ENCODE measurements around the gene SVOP.
"Not testable (repeated sequence)": the region's sequence is repeated elsewhere in the genome, so short reads cannot be mapped to it uniquely, and the experiment has no call there.

The SVOP gene, protein sequence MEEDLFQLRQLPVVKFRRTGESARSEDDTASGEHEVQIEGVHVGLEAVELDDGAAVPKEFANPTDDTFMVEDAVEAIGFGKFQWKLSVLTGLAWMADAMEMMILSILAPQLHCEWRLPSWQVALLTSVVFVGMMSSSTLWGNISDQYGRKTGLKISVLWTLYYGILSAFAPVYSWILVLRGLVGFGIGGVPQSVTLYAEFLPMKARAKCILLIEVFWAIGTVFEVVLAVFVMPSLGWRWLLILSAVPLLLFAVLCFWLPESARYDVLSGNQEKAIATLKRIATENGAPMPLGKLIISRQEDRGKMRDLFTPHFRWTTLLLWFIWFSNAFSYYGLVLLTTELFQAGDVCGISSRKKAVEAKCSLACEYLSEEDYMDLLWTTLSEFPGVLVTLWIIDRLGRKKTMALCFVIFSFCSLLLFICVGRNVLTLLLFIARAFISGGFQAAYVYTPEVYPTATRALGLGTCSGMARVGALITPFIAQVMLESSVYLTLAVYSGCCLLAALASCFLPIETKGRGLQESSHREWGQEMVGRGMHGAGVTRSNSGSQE

DNA sequence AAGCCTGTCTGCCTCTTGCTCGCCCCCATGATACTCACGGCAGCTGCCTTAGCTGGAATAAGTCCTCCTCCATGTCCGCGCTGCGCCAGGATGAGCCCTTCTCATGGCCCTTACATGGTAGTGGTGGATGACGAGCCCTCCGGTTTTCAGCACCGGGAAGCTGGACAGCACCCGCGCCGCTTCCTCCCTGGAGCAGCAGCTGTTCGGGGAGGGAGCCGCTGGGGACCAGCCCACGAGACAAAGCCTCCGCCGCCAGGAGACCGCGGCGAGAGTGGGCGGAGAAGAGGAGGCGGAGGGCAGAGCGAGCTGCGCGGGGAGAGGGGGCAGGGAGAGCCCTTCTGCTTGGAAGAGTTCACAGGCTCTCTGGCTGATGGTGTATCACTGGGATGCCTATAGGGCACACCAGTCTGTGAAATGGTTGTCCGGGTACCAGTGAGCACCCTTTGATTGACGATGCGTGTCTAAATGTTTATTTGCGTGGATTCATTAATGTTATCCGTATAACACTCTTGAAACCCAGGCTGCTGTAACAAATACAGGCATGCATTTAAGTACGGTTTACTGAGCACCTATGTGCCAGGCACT lies at the start of gene SVOP:
TSS of gene SVOP (minus strand) at position 273 of the 585 bp plus-strand sequence. CDS start at position 73, 200 bp downstream.
- DNase-seq, result peak; percentile 71

DNA sequence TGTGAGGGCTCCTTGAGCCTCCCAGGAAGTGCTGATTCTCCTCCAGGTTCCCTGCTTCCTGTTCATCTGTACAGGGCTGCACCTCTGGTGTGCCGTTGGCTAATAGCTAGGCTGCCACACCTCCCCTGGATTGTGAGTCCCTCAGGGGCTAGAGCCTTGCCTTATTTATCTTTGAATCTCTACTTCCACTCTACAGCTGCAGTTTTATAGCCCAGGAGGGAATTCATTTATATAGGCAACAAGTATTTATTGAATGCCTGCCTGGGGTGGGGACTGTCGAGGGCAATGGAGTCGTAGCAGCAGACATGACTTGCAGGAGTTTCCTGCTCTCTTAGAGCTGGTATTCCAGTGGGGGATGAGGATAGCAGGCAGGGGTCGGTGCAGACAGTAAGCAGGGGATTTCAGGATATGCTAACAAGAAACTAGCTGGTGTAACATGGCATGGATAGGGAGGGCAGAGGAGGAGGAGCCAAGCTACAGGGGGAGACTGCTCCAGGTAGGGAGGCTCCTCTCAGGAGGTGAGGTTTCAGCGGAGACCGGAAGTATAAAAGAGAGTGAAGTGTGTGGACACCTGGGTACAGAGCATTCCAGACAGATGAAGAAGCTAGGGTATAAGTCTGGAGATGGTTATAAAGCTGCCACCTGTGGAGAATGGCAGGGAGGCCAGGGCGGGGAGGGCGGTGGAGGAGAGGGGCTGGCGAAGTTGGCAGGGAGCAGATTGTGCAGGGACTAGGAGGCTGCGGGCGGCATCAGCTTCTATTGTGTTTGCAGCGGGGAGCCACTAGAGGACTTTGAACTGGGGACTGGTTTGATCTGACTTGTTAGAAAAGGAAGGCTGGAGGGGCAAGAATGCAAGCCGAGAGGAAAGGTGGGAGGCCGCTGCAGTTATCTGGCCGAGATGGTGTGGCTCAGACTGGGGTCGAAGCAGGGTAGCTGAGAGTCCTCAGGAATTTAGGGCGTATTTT lies 48.7 kb upstream of the SVOP start:
- DNase-seq, result peak; percentile 9

DNA sequence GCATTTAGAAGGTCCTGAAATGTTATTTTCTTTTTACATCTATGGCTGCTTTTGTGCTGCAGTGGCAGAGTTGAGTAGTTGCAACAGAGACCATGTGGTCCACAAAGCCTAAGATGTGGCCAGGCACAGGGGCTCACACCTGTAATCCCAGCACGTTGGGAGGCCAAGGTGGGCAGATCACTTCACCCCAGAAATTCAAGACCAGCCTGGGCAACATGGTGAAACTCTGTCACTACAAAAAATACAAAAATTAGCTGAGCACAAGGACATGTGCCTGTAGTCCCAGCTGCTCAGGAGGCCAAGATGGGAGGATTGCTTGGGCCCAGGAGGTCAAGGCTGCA lies 45.0 kb upstream of the SVOP start:
- no peak for DNase-seq

DNA sequence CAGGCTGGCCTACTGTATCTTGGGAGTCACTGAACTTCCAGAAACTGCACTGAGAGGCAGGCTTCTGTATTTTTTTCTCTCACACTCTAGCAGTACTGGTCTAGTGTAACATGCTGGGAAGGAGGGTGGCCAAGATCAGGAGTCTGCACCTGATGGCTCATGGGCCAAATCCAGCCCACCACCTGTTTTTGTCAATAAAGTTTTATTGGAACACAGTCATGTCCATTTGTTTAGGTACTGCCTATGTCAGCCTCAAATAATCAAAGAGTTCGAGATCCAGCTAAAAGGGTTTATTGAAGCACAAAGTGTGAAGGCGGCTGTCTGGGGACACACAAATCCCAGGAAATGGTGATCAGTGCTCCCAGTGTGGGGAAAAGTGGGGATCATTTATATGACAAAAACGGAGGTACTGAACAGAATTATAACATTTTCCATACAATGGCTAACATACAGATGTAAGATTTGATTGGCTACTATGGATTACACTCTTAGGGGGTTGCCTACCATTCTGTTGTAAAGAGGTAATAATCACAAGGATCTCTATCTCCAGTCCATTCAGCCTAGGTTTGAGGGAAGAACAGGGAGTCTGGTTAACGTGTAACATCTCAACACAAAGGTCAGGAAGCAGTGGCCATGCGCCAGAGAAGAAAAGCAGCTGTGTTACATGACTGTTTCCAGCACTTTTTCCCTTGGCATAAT lies 44.4 kb upstream of the SVOP start:
- DNase-seq, result no peak

DNA sequence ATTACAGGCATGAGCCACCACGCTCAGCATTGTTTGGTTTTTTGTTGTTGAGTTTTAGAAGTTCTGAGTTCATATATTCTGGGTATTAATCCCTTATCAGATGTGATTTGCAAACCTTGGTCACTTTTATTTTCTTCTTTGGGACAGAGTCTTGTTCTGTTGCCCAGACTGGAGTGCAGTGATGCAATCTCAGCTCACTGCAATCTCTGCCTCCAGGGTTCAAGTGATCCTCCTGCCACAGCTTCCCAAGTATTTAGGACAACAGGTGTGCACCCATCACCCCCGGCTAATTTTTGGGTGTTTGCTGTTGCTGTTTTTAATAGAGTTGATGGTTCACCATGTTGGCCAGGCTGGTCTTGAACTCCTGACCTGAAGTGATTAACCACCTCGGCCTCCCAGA lies 43.3 kb upstream of the SVOP start:
- DNase-seq, result no peak

DNA sequence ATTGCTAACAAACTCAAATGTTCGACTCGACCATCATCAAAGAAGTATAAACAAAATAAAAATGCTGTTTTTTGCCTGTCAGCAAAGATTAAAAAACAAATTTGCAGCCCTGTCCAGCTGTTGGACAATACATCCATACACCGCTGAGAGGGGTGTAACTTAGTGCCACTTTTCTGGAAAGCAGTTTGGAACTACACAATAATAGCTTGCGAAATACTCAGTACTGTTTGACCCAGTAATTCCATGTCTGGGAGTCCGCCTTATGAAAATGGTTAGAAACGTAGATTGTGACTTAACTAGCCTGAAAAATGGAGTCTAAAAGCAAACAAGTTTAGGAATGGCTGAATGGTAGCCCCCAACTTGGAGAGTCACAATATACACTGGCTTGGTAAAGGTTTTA lies 37.9 kb upstream of the SVOP start:
- no peak for DNase-seq

DNA sequence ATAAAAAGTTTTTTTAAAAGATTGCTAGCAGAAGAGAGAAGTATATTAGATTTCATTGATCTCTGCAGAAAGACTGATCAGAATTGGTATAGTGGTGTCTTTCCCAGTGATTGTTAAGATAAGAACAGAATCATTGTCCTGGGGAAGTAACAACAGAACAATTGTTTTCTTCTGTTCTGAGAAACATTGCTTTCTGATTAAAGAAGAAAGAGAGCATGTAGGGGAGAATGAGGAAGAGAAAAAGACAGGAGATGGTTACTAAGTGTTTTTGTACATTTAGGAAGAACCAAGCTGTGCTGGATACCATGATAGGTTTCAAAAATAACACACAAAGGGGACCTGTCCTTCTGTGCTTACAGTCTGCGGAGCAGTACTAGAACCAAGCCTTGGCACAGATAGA lies 36.5 kb upstream of the SVOP start:
- DNase-seq, result no peak

DNA sequence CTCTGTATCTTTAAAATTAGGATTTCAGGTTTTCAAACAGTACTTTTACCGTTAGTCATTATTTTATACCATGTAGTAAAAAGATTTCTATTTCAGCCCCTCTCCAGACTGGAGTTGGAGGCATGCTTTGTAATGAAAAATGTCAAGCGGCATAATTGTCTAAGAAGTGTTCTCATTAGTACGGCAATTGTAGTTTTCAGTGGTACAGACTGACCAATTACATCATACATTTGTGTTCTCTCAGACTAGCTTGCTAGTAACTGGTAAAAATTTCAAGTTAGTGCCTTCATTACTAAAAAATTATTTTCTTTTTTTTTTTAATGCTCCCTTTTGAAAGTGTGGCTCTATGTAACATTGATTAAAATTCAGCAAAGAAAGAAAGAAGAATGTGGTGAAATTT lies 36.0 kb upstream of the SVOP start:
- DNase-seq, result no peak

DNA sequence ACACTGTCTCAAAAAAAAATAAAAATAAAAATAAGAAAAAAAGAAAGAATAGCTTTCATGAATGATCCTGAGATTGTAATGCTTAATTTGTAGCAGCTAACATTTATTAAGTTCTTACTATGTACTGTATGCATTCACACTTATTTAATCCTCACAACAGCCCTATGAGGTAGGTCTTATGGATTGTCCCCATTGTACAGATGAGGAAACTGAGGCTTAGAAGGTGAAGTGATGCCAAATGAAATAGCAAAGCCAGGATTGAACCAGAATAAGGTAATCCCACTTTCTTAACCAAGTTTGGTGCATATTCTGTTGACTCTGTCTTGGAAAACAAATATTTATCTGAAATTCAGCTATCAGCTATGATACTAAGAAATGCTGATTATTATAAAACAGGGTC lies 33.7 kb upstream of the SVOP start:
- DNase-seq, result no peak

DNA sequence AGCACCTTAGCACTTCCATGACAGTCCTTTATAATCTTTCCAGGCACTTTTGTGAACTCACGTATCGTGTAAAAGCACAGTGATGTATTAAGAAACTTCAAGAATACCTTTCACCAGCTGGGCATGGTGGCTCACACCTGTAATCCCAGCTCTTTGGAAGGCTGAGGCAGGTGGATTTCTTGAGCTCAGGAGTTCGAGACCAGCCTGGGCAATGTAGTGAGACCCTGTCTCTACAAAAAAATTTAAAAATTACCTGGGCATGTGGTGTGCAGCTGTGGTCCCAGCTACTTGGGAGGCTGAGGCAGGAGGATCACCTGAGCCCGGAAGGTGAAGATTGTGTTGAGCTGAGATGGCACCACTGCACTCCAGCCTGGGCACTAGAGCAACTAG lies 33.3 kb upstream of the SVOP start:
- DNase-seq, result not testable (repeated sequence)

DNA sequence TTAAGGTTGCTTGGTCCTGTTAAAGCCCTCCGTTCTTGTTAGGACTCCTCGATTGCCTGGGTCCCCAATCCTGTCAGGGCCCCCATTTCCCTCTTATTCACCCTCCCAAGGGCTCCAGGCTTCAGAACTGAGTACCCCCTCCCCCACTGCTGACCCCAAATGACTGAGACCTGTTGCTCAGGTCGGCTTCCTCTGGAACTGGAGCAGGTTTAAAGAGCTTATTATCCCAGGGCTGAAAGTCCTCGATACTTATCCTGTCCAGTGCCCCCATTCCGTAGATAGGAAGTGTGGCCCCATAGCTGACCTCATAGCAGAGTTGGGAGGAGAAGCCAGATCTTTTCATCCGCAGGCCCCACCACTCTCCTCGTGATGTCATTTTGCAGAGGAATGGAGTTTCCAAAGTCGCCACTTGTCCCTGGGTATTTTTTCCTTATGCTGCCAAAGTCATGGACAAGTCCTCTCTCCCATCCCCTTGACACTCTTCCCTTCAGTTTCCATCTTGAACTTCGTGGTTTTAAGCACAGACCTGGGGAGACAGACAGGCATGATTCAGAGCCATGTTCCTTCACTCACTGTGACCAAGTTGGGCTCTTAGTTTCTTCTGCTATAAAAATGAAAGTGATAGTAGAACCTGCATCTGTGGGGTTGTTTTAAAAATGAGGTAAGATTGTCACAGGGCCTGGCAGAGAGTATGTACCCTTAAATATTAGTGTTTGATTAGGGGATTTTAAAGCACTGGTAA lies 32.7 kb upstream of the SVOP start:
- no peak for DNase-seq

DNA sequence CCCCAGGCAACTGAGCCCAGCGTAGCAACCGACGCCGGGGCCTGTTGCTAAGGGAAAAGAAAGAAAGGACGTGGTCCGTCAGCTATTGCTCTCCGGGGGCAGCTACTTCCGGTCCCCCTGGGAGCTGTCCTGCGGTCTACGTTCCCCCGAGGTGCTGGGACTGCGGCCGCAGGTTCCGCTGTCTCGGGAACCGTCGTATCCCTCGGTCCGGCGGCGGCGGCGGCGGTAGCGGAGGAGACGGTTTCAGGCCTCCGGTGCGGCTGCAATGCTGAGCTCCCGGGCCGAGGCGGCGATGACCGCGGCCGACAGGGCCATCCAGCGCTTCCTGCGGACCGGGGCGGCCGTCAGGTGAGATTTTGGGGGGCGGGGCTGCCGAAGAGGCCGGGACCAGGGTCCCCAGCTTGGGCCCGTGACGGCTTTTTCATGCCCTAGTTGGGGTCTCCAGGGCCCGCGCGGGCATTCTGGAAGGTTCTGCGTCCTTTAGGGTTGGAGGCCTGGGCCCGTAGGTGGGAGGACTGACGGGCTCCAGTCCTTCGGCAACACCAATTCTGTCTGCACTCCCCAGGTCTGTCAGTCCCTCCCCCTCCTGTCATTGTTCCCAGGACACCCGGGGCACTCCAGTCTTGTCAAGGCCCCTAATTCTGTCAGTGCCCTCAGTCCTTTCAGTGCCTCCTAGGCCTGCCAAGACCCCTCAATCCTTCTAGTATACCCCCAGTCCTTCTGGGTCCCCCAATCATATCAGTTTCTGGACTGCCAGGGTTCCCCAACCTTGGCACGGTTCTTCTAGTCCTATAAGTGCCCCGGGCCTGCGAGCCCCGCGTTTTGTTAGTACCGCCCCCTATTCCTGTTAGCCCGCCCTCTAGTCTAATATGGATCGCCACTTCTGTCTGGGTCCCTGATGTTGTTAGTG lies 31.8 kb upstream of the SVOP start, which contains the start of gene USP30:
TSS of gene USP30 (plus strand) at position 163 of the 910 bp plus-strand sequence. CDS start at position 266, 103 bp downstream.
- peak; percentile 80 for DNase-seq

DNA sequence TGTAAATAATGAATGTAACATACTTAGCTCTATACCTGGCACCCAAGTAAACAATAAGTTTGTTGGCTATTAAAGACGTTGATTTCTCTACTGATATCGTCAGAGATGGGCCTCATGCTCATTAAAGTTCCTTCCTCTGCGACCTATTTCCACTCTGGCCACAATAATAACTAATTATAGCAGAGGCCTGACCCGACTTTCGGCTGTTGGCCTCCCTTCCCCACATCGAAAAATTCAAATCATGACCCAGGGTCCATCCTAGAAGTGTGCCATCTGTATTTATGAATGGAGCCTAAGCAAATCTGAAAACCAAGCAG lies 31.2 kb upstream of the SVOP start:
- DNase-seq, result no peak

DNA sequence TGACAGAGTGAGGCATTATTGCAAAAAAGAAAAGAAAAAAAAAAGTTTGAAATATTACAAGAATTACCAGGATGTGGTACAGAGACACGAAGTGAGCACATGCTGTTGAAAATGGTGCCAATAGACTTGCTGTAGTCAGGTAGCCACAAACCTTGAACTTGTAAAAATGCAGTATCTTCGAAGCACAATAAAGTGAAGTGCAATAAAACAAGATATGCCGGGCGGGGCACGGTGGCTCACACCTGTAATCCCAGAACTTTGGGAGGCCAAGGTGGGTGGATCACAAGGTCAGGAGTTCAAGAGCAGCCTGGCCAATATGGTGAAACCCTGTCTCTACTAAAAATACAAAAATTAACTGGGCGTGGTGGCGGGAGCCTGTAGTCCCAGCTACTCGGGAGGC lies 28.9 kb upstream of the SVOP start:
- DNase-seq, result not testable (repeated sequence)

DNA sequence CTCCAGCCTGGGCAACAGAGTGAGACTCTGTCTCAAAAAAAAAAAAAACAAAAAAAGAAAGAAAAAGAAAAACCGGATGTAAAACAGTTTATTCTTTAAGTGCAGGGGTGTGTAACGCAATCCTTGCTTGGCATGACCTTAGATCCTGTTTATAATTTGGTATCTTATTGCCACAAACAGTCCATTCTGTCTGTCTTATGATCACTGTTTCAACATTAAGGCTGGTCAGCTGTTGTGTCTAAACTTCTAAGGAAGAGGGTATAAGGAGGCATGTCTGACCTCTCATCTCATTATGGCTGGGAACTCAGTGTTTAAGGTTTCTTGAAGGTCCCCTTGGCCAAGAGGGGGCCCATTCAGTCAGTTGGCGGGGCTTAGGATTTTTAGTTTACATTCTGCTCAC lies 27.8 kb upstream of the SVOP start:
- DNase-seq, result not testable (repeated sequence)

DNA sequence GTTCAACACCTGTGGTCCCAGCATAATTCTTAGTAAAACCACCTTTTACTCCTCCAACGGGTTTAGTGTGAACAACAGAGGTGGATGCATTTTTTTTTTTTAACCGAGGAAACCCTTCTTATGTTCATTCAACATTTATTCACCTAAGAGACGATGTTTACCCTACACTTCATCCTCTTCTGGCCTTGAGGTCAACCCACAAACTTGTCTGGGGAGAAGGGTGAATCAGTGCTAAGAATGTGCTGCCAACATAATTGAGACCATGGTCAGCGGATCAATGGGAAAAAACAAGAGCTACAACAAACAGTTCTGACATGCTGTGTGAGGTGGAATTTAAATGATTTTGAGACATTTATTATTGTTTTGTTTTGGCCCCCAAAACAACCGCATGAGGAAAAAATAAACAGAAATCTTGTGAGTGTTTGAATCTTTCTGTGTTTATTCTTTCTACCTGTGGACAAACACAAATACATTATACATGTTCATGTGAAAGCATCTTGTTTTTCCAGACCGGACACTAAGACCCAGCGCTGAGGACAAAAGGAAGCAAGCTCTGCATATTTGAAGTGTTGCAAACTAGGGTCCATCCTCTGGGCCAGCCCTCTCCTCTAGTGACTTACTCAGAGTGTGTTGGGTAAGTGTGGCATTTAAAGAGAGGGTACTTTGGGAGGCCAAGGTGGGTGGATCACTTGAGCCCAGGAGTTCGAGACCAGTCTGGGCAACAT lies 26.4 kb upstream of the SVOP start:
- DNase-seq, result no peak

DNA sequence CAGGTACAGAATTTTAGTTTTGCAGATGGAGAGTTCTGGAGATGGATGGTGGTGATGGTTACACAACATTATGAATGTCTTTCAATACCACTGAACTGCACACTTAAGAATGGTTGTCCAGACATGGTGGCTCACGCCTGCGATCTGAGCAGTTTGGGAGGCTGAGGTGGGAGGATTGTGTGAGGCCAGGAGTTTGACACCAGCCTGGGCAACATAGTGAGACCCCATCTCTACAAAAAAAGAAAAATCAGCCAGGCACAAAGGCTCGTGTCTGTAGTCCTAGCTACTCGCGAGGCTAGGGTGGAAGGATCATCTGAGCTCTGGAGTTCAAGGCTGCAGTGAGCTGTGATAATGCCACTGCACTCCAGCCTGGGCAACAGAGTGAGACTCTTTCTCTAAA lies 23.4 kb upstream of the SVOP start:
- no peak for DNase-seq

DNA sequence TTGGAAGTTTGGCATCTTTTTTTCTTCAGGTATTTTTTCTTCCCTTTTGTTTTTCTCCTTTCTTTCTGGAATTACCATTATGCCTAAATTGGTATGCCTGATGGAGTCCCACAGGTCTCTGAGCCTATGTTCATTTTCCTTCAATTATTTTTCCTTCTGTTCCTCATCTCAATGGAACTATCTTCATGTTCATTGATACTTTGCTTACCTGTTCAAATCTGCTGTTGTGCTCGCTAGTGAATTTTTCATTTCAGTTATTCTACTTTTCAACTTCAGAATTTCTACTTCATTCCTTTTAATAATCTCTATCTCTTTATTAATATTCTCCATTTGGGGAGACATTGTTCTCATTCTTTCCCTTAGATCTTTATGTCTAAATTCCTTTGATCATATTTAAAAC lies 16.1 kb upstream of the SVOP start:
- no peak for DNase-seq

DNA sequence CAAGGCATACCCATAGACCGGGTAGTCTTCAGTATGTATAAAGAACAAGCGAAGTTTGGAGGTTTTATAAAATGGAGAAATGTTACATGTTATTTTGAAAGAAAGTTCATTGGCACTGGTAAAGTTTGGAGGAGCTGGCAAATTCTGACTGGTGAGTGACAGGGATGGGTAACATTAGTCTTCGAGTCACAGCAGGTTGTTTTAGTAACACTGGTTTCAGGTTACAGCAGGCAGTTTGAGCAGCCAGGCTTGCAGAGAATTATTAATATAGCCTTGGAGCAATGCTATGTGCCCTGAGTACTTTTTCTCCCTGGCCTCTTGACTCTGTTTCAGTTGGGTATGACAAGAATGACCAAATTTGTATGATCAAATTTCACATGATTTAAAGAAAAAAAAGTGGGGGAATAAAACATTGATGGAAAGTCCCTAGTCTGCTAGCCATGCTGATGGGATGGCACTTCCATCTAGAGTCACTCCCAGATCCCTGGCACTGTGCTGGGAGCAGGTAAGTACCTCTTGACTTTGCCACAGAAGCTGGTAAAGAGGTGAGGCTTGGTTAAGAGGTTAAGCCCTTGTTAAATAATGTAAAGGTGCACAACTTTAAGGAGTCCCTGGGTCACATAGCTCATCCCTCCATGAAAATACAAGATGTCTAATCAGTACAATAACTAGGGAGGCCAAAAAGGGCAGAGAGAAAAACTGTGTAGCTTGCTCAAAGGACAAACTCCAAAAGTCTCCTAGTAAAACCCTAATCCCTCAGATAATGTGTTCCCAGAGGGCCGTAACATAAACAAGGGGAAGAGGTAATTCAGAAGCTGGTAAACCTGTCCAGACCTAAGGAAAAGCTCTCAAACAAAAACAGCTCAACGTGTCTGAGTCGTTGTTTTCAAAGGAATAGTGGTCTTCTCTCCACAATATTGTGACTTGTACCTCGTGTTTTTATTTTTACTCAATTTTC lies 12.7 kb upstream of the SVOP start:
- DNase-seq, result peak; percentile 83
